Stimulated activated CD8-positive, alpha-beta memory T cell treated with anti-CD3 and anti-CD28 coated beads, Interleukin-12 subunit alpha, Interleukin-12 subunit beta, amount 100 ng/mL, for 24 hours (primary cell): ENCODE data around the gene MAPK6.
"Not testable (repeated sequence)": the region's sequence is repeated elsewhere in the genome, so short reads cannot be mapped to it uniquely, and the experiment has no call there.

Experiments
- DNase-seq: peaks from one replicate; pipeline ENCODE4 v3.0.0-alpha.2; 2020; ENCODE audit errors: extremely low read depth

Gene MAPK6

DNA sequence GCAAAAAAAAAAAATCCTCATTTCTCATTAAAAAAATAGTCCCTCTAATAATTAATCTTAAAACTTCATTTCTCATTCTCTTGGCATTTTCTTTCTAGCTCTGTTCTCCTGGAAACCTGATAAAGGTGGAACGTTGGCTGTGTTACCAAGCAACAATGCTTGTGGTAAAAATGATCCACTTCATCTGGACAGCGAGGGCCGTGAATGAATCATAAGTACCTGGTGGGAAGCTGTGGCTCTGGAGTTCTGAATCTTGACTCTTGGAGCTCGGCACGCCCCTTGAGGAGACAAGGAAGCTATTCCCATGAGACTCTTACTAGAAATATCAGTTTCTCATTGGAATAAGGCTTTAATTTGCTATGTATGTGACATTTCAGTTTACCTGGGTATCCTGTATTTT is 61.0 kb downstream of the MAPK6 start:
- DNase-seq, result no peak

DNA sequence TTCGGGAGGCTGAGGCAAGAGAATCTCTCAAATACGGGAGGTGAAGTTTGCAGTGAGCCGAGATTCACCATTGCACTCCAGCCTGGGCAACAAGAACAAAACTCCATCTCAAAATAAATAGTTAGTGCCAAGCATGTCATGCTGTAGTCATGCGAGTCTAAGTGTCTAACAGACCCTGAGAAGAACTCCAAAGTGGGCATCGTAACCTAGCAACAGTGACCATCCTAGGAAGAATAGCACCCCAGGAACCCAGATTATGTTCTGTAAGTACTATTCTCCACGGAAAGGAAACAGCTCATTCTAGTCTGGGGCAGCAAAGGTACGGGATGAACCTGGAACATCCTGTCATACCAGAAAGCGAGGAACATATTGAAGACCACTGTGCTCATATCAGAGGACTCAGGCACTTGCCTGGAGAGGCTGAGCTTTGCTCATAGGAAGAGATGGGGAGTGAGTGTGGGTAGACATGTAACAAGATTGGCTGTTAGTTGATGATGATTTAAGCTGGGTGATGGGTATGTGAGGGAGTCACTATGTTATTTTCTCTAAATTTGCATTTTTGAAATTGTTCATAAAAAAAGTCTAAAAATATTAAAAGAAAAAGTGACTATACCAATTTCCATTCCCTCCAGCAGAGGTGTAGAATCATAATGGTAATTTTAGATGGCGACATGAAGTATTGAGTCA is 61.8 kb downstream of the MAPK6 start:
- no peak for DNase-seq

DNA sequence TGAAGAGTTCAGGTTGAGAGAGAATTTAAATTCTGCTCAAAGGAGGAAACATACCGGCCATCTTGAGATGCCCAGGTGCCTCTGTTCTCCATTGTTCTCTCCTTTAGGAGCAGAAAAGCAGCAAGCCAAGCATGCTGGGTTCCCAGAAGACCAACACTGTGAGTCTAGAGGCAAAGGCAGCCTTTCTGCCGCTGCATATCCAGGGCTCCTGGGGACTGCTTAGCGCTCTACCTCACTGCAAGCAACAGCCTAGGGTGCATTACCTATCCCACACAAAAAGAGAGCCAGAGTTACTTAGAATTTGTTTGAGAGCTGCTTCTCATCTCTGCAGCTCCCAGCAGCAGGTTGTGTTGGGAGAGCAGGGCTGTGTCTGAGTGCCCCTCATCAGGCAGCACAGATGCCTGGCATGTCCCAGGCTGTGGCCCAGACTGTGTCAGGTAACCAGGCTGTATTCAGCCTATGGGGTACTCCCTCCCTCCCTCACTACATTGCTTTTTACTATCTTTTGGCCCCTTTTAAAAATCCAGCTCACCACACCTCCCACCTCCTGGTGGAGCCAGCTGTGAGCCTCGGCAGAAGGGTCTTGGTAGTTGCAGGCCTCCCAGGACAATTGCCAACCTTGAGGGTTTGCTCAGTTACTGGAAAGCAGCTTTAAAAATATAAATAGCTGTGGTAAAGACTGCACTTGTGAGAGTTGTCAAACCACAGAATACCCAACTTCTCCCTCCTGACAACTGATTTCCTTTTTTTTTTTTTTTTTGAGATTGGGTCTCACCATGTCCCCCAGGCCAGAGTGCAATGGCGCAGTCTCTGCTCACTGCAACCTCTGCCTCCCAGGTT is 63.4 kb downstream of the MAPK6 start:
- DNase-seq, result no peak

DNA sequence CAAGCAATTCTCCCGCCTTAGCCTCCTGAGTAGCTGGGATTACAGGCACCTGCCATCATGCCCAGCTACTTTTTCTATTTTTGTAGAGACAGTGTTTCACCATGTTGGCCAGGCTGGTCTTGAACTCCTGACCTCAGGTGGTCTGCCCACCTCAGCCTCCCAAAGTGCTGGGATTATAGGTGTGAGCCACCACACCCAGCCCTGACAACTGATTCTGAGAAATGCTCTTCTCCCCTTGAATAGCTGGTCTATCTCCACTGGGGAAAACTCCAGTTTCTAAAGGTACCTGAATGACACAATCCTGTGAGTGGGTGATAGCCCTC is 64.0 kb downstream of the MAPK6 start:
- not testable (repeated sequence) for DNase-seq

DNA sequence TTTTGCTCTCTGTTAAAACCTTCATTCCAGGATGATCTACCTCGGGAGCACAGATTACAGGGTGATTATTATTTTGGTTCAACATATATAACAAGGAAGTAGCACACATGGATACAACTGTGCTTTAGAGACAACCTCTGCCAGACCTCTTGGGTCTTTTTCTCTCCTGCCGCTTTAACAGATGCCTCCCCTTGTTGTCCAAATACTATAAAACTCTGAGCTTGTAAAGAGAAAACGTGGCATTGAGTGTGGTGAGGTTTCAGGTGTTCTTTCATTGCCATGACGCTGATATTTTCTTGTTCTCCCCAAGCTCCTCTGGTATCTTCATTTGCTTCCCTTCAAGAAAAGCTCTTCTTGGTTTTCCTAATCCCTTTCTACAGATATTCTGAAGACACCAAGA is 64.6 kb downstream of the MAPK6 start:
- no peak for DNase-seq

DNA sequence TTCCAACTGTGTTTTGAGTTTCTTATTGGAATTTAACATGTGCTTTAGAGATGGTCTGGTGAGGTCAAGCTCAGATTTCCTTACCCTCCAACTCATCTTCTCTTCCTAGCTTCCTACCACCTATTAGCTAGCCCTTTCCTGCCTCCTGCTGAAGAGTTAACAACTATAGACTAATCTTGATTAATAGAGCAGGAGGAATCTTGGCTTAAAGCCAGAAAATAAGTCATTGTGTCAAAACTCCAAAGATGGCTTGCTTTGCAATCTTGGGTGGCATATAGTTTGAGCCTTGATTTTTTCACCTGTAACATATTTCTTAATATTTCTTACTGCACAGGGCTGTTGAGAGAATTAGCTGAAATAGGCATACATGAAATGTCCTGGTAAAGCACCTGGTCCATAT is 66.3 kb downstream of the MAPK6 start:
- no peak for DNase-seq

DNA sequence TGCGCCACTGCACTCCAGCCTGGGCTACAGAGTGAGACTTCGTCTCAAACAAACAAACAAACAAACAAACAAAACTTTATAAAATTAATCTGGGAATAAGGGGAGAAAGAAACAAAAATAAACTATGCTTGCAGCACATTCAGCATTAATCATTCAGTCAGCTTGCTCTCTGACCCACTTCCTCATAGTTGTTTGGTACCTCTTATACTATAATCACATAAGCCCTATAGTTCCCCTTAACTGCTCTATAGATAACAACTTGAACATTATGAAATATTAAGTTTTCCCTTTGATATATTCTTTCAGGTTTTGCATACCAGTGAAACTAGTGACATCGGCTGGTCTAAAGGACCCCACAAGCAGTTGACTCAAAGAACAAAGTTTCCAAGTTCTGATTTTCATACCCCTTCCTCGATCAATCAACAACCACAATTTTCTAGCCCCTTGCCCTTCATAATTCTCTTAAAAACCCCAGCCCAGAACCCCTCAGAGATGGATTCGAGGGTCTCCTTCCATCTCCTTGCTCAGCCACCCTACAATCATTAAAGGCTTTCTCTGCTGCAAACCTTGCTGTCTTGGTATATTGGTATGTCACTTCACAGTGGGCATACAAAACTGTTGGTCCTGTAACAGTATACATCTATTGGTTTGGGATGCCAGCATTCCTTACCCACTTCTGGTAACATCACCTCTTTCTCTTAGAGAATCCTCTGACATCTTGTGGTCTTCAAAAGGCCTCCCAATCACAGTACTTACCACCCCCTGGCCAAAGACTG is 67.2 kb downstream of the MAPK6 start:
- DNase-seq, result no peak

DNA sequence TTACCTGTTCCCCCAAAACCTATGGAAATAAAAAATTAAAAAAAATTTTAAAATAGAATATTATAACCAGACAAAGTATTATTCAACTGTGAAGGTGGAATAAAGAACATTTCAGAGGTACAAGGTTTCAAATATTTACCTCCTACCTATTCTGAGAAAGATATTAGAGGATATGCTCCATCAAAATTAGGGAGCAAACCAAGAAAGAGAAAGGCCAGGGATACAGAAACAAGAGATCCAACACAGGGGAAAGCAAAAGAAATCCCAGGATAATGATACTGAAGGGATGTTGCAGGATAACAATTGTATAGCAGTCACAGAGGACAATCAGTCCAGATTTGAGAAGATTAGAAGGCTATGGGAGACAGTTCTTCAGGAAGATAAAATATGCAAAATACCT is 71.2 kb downstream of the MAPK6 start:
- no peak for DNase-seq

DNA sequence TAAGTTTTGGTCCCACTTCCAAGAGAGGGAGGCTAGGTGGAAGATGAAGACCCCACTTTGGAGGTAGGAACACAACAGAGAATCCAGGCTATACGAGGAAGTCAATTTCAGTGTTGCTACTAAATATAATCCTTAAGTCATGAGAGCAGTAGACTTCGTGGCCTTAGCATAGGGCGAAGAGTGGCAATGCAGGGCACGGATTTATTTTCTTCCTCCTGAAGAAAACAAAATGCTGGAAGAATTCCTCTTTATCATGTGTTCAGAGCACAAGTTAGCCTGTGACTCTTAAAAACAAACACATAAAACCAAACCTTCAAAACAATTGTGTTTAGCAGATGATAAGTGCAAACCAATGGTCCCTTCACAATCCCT is 74.1 kb downstream of the MAPK6 start:
- no peak for DNase-seq

DNA sequence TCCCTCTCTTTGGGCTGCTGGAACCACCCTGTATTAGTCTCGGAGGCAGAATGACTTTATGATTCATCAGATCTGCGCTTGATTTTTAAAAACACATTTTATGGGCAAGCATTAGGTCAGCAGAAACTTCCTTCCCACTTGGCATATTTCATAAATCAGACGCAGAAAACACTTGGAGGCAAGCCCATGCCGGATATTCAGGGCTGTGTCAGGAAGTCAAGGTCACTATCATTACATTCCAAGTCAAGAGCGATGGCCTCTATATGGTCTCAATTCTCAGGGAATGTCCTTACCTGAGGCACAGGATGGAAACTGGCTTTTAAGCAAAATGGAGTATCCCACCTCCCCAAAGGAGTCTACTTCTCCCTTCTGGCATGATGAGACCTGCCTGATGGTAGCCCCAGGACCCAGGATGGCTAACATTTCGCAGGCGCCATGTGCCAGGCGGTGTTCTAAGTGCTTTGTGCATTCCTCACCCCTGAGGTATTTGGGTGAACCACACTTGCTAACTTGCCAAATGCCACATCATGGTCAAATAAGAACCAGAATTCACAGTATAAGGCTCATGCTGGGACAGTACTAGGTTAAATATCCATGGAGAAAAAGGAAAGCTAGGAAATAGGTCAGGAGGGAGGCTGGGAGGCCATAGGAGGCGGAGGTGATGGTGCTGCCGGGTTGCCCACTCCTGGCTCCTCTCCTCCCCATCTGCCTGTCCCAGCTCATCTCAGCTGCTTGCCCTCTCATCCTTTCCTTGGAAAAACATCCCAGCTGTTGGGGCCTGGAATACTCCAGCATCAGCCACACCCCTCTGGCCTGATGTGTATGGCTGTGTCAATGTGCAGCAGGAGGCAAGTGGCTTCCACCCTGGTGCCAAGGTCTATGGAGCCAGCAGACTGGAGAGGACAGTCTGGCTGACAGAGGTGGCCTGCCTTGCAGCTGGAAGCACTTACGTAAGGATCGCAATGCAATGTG is 74.8 kb downstream of the MAPK6 start:
- DNase-seq, result no peak

DNA sequence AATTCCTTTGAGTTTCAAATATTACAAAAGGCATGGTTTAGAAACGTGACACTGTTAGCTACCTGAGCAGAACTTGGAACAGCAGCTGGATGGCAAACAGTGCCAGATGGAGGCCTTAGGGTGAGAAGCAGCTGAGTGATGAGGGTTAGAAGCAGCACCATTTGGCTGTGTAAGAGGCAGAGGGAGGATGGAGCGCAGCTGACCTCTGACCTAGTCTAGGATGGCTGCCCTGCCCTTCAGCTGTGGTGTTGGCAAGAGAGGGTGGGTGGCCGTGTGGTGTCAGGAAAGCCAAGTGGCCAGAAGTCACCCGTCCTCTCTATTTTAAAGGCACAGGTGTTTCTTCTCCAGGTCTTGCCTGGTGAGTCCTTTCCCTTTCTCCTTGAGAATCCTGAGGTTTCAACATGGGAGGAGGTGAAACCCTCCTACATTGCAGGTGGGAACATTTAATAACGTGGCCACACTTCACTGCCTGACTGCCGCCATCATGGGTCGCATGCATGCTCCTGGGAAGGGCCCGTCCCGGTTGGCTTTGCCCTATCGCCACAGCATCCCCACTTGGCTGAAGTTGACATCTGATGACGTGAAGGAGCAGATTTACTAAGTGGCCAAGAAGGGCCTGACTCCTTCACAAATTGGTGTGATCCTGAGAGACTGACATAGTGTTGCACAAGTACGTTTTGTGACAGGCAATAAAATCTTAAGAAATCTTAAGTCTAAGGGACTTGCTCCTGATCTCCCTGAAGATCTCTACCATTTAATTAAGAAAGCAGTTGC is 76.0 kb downstream of the MAPK6 start:
- no peak for DNase-seq

DNA sequence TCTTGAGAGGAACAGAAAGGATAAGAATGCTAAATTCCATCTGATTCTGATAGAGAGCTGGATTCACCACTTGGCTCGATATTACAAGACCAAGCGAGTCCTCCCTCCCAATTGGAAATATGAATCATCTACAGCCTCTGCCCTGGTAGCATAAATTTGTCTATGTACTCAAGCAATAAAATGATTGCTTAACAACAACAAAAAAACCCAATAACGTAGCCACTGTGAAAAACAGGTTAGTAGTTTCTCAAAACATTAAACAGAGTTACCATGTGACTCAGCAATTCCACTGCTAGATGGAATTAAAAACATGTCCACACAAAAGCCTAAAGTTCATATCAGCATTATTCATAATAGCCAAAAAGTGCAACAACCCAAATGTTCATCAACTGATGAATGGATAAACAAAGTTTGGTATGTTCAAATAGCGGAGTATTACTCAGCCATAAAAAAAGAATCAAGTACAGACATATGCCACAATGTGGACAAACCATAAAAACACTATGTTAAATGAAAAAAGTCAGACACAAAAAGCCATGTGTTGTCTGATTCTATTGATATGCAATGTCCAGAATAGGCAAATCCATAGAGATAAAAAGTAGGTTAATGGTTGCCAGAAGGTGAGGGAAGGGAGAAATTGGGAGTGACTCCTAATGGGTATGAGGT is 76.7 kb downstream of the MAPK6 start:
- DNase-seq, result no peak

DNA sequence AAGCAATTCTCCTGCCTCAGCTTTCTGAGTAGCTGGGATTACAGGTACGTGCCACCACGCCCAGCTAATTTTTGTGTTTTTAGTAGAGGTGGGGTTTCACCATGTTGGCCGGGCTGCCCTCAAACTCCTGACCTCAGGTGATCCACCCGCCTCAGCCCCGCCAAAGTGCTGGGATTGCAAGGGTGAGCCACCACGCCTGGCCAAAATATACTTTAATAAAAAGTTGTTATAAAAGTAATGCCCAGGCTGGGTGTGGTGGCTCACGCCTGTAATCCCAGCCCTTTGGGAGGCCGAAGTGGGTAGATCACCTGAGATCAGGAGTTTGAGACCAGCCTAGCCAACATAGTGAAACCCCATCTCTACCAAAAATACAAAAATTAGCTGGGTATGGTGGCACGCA is 77.5 kb downstream of the MAPK6 start:
- not testable (repeated sequence) for DNase-seq

DNA sequence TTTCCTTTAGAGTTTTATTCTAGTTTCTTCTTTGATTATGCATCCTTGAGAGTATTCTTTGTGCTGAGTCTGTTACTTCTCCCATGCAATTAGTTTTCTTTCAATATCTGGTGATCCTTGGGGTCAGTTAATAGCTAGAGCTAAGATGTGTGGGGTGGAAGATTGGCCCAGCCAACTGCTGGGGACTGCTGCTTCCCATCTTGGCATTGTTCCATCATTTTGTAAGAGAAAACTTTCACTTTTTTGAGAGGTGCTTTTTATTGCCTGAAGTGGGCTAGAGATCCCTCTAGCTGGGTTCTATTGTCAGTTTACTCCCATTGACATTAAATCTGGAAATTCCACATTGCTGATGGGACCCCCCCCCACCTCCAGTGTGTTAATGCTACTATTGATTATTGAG is 78.2 kb downstream of the MAPK6 start:
- DNase-seq, result no peak

DNA sequence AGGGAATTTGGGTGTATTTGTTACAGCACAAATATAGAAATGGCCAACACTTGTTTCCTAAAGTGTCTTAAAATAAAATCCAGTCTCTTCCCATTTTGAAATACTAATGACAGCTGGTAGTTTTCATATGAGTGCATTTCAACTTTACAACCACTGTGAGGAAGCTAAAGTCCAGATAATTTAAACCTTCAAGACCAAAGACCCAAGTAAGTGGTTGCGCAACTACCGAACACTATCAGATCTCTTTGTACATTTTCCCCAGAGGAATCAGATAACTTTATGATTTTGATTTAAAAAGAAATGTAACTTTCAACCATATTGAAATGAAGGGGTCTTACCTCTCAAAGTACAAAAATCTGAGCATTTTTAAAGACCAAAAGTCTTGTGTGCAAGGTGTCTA is 79.3 kb downstream of the MAPK6 start:
- DNase-seq, result no peak

DNA sequence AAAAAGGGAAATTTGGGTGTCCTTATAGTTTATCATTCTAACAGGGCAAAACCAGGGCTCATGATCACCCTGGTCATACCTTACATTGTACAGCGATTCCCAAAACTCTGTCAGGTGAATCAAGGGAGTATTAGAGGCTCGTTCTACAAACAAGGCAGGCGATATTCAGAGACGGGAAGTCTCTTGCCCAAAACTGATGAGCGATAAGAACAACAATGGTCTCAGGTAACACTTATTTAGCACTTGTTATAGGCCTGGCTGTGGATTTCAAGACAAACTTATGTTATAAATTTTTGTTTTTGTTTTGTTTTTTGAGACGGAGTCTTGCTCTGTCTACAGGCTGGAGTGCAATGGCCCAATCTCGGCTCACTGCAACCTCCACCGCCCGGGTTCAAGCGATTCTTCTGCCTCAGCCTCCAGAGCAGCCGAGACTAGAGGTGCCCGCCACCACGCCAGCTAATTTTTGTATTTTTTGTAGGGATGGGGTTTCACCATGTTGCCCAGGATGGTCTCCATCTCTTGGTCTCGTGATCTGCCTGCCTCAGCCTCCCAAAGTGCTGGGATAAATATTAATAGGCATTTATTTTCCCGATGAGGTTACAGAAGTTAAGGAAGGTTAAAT is 80.7 kb downstream of the MAPK6 start:
- DNase-seq, result no peak

DNA sequence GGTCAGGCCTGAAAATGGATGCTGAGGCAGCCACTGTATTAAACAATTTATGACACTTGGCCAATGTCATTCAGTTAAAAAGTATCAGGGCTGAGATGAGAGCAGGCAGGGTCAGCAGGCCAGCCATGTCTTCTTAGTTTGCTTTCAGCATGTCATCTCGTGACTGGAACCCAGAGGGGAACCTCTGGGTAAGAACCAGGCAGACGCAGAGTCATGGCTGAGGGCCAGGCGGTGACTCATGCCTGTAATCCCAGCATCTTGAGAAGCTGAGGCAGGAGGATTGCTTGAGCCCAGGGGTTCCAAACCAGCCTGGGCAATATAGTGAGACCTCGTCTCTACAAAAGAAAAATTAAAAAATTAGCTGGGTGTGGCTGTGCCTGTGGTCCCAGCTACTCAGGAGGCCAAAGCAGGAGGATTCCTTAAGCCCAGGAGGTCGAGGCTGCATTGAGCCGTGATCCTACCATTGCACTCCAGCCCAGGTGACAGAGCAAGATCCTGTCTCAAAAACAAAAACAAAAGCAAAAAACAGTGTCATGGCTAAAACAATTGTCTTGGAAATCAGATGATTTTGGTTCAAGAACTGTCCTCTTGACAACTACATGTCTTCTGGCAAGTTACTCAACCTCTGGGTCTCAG is 81.9 kb downstream of the MAPK6 start:
- no peak for DNase-seq

DNA sequence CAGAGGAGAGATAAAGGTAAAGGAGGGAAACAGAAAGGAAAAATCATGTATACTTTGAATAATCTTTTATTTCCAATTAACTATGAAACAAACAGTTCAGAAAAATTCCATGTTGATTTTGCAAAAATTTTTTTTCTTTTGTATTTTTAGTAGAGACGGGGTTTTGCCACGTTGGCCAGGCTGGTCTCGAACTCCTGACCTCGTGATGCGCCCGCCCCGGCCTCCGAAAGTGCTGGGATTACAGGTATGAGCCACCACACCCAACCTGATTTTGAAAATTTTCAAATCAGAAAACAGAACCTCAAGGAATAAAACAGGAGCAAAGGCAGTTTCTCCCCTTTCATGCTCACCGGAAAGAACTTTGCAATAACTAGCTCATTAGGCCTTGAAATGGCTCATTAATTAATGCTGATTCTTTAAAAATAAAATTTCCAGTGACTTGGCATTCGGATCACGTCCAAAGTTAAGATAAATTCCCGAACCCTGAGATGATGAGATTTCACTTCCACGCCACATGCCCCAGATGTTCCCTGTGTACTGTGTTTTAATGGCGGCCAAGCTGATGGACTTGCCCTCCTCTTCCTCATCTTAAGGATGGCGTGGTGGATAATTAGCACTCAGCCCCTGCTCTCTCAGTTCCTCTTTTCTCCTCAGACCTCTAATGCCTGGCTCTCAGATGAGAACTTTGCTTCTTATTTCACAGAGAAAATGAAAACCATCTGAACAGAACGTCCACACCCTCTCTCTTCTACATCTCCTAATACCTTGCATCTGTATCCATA is 82.7 kb downstream of the MAPK6 start:
- no peak for DNase-seq

DNA sequence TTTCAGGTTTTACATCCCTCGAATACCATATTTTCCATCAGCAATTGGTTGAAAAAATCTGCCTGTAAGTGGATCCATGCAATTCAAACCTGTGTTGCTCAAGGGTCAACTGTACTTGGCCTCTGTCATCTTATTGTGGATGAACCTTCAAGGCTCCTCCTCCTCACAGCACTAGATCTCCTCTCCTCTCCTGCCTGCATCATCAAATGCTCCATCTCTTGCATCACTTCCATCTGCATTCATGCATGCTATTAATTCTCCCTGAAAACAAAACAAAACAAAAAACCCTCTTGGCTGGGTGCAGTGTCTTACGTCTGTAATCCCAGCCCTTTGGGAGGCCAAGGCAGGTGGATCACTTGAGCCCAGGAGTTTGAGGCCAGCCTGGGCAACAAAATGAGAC is 83.4 kb downstream of the MAPK6 start:
- DNase-seq, result no peak
